ENCODE measurements around the gene PPP3CA.
"Not testable (repeated sequence)": the region's sequence is repeated elsewhere in the genome, so short reads cannot be mapped to it uniquely, and the experiment has no call there.

The PPP3CA gene

DNA sequence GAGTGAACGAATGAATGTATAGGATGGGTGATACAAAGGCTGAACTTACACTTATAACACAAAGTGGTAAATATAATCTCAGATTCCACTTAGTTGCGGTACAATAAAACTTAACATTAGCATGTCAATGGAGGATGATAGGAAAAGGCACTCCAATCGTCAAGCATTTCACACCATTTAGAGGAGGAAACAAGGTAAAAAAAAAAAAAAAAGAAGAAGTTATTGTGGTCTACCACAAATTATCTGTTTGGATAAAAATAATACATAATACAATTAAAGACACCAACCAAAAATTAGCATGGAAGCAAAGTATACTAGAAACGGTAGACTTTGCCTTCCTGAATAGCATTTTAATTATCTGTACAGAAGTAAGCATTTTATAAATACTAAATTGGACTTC, 205.5 kb downstream of the PPP3CA start:
- DNase-seq (ENCODE audit: low read depth): no peak

DNA sequence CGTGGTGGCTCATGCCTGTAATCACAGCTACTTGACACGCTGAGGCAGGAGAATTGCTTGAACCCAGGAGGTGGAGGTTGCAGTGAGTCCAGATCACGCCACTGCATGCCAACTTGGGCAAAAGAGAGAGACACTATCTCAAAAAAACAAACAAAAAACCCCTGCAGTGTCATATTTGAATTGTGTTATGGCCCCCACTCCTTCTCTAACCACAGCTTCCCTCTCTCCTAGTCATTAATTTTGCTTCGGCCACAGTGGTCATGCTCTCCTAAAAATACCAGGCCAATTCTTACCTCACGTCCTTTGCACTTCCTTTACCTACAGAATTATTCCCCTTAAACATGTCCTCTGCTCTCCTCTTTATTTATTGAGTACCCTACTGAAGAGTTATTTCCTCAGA, 206.1 kb downstream of the PPP3CA start:
- DNase-seq (ENCODE audit: low read depth): no peak

GRCh38 chr4:101140228-101140627, 207.1 kb downstream of the PPP3CA start:
- DNase-seq (ENCODE audit: low read depth): no peak

DNA sequence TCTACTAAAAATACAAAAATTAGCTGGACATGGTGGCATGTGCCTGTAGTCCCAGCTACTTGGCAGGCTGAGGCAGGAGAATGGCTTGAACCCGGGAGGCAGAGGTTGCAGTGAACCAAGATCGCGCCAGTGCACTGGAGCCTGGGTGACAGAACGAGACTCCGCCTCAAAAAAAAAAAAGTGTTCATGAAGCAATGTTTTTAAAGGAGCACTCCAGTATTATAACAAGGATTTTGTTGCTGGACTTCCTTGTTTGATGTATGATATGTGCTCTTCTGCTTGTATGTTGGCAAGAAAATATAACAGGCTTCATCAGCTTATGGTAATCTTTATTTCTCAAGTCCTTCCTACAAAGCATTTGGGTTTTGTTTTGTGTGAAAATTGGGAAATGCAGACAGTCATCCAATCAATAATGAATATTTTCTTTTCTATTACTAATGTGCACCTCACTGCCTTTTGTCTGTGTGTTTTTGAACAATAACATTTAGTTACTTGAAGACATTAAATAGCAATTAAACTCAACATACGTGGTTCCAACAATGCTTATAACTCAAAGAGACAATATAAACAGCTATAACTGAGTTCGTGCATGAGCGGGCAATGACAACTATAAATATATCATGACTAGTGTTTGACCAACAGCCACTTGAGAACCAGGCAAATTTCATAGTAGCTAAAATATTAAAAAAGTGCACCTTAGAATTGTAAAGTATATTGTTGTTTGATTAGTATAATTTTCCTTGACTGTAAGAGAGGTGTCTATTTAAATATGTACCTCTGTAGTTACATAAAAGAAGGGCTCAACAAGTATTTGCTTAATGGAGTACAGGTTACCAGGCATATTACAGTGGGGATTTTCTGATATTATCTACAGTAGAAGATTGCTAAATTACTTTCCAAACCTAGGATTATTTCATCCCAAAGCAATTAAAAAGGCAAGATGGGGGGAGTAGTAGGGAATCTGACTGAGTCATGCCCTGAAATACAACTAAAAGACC, 210.7 kb downstream of the PPP3CA start:
- no peak for DNase-seq (ENCODE audit: low read depth)

DNA sequence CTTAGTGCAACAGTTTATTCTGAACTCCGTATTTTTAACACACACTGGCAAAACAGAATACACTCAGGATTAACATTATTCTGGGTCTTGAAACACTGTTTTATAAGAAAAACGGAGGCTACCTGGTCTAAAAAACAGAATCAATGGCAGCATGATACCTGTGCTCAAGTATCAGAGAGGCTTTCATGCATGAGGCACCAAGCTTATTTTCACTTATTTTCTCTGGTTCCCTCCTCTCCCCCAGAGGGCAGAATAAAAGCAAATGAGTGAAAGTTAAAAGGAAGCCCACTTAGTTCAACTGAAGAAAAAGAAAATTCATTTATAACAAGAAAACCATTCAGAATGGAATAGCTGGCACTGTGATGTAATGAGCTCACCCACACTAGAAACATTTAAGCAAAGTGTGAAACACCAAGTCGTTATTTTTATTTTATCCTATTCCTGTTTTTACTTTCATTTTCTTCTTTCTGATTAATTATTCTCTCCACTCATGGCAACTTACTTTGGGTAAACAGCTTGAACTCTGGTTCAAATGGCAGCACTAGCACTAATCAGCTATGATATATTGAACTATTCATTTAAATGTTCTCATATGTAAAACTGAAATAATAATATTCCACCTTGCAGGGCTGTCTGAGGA, 211.8 kb downstream of the PPP3CA start:
- no peak for DNase-seq (ENCODE audit: low read depth)

- not testable (repeated sequence) for DNase-seq (ENCODE audit: low read depth)
Measured at GRCh38 chr4:101131058-101131457, 216.3 kb downstream of the PPP3CA start.

DNA sequence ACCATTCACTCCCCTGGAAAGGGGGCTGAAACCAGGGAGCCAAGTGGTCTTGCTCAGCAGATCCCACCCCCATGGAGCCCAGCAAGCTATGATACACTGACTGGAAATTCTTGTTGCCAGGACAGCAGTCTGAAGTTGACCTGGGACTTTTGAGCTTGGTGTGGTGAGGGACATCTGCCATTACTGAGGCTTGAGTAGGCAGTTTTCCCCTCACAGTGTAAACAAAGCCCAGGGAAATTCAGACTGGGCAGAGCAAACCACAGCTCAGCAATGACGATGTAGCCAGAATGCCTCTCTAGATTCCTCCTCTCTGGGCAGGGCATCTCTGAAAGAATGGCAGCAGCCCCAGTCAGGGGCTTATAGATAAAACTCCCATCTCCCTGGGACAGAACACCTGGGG, 218.4 kb downstream of the PPP3CA start:
- not testable (repeated sequence) for DNase-seq (ENCODE audit: low read depth)

DNA sequence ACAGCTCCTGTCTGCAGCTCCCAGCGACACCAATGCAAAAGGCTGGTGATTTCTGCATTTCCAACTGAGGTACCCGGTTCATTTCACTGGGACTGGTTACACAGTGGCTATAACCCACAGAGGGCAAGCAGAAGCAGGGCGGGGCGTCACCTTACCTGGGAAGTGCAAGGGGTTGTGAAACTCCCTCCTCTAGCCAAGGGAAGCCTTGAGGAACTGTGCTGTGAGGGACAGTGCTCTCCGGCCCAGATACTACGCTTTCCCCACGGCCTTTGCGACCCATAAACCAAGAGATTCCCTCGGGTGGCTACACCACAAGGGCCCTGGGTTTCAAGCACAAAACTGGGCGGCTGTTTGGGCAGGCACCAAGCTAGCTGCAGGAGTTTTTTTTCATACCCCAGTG, 218.9 kb downstream of the PPP3CA start:
- no peak for DNase-seq (ENCODE audit: low read depth)

DNA sequence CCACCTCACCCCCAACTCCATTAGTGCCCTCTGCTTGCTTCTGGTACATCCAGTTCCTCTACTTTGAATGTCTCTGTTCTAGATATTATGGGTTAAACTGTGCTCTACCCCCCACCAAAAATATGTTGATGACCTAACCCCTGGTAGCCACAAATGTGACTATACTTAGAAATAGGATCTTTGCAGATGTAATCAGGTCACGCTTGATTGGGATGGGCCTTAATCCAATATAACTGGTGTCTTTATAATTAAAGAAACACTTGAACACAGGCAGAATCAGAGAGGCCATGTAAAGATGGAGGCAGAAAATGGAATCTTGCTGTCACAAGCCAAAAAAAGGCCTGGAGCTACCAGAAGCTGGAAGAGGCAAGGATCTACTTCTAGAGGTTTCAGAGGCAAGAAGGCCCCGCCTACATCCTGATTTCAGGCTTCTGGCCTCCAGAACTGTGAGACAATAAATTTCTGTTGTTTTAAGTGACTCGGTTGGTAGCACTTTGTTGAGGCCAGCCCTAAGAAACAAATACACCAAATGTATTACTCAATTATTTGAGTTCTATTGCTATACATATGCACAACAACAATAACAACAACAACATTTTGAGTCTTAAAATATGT, 220.0 kb downstream of the PPP3CA start:
- no peak for DNase-seq (ENCODE audit: low read depth)

DNA sequence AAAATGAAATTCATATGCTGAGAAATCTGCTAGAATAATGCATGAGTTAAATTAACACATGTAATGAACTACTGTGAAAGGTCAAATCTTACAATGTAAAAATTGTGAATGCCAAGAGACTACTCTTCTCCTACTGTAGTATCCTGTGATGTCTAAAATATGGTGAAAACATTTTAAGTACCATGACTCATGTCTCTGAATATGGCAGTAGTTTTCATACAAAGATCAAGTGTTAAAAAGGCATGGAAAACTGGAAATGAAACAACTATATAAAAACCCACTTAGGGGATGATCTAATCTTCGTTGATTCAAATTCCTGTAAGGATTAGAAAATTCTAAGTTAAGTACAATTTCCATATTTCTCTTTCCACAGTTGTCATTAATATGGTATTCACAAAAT, 221.3 kb downstream of the PPP3CA start:
- DNase-seq (ENCODE audit: low read depth): peak; percentile 64

DNA sequence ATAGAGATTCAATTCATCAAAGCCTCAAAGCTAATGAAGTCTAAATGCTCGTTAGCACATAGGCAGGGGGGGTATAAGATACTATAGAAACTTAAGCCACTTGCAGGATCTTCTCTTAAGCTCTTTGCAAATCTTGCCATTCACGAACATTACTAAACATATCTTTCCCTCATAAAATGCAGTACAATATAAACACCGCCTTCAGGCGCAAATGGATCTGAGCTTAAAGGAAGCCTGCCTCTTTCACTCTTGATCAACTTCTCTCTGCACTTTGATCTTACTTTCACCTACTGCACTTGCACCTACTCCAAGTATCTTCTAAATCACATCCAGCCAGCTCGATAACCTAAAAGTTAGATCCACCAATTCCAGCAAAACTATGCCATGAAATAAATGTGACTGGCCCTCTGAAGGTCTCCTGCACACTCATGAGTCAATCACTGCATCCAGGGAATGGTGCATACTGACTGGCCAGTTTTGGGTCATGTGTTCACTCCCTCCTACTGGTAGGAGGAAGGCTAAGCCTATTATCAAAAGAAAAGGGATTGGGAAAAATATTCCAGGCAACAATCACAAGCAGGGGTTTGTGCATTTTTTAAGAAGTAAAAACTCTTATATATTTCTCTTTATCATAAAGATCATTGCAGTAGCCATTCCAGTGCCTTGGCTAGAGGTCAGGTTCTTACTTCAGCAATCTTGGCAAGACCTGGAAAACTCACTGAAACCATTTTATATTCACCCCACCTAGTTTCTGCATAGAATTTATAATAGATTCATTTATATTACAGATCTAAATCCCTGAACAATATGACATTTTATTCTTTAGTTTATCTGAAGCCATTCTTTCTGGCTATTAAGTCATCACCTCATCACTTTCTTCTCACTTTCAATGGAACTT, 222.0 kb downstream of the PPP3CA start:
- no peak for DNase-seq (ENCODE audit: low read depth)

GRCh38 chr4:101123231-101123630, 224.1 kb downstream of the PPP3CA start:
- DNase-seq (ENCODE audit: low read depth): no peak

- no peak for DNase-seq (ENCODE audit: low read depth)
Measured at GRCh38 chr4:101122019-101122418, 225.3 kb downstream of the PPP3CA start.

- DNase-seq (ENCODE audit: low read depth): no peak
Measured at GRCh38 chr4:101119141-101119540, 228.2 kb downstream of the PPP3CA start.

GRCh38 chr4:101118617-101119016, 228.7 kb downstream of the PPP3CA start:
- DNase-seq (ENCODE audit: low read depth): no peak

GRCh38 chr4:101115887-101116286, 231.4 kb downstream of the PPP3CA start:
- DNase-seq (ENCODE audit: low read depth): no peak

GRCh38 chr4:101114936-101115372, 232.4 kb downstream of the PPP3CA start:
- peak; percentile 47 for DNase-seq (ENCODE audit: low read depth)

DNA sequence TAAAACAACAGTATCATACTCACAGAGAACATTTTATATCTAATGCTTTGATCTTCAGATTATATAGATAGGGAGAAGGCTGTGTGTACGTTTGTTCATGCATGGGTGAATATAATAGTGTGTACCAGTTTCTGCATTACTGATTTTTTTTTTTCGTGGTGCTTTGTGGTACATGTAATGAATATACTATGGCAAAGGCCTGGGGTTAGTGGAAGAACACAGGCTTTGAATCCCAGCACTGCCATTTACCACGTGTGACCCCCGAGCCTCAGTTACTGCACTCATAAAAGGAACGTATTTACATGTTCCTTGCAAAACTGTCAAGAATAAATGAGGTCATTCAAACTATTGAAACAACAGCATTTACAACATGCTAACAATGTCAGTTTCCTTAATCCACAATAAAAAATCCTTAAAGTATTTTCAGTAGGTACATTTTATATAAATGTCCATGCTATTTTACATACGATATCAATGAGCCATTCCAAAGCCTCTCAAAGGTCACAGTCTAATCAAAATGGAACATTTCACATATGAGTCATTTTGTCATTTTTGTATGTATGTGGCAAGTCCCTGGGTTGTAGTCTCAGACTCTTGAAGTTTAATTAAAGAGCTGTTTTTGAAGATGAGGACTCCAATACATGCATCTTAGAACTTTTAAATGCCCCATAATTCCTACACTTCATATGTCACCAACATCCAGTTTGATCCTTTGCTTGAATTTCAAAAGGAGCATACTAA, 242.8 kb downstream of the PPP3CA start:
- no peak for DNase-seq (ENCODE audit: low read depth)

DNA sequence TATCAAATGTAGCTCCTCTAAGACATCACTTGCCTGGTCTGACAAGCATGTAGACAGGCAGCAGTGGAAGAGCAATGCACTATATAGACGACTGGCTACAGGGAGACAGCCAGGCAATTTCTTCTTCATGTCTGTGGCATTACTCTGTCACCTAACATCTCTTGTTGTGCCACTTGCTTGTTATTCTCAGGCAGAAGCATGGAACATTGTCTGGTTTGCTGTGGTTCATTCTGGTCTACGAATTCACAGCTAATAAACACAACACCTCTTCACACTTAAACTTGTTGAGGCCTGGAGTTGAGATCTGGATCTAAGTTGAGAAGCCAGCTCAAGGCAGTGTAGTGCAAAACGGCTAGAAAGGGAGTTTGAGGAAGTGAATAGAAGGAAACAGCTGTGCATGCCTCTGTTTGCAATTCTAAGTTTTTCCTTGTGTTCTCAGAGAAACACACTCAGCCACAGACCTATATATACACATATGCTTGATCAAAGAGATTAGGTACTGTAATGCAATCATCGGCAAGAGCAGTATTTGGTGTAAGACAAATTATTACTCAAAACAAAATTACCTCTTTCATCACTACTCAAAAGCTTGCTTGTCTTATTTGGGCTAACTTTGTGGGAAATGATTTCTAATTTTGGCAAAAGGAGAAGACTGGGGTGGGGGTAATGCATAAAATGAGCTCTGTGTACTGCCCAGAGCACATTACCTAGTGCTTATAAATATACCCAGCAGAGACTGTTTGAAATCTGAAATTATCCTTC, 243.8 kb downstream of the PPP3CA start:
- DNase-seq (ENCODE audit: low read depth): no peak

DNA sequence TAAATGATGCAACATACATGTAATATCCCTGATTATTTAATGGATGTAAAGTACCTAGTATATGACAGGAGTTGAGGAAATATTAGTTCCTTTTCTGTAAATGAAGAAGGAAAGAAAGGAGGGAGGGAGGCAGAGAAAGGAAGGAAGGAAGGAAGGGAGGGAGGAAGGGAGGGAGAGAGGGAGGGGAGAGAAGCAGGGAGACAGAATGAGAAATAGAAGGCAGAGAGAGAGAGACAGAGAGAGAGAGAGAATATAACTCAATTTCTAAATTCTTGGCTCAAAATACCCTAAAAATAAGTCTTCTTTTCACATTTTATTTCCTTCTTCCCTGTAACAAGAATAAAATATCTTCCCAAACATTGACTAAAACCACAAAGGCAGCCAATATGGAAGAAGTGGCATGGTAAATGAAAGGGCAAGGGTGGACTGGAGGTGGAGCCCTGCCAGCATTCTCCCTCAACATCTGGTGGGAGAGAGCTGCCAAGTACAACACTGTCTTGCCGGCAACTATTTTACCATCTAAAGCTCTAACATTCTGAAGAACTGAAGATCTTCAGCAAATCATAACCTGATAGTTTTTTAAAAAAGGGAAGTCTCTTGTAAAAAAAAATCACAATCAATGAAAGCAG, 245.1 kb downstream of the PPP3CA start:
- DNase-seq (ENCODE audit: low read depth): peak; percentile 87
